HEK293 (cell line): ENCODE data around the gene ZNF764.
A peak's percentile ranks its signal among the peaks of the same experiment; 100 is the strongest.

Experiments used
- GLI2 ChIP-seq: fragments of 450-650 bp; formaldehyde crosslinking; IDR thresholded peaks from 2 replicates; pipeline ENCODE4; 2017; ENCODE audit warnings: missing biosample characterization, missing genetic modification characterization, low read depth, borderline replicate concordance
- GLI4 ChIP-seq: fragments of 450-650 bp; formaldehyde crosslinking; IDR thresholded peaks from 2 replicates; pipeline ENCODE4 v1.5.1; 2016; ENCODE audit warnings: missing biosample characterization, missing genetic modification characterization
- HOXA7 ChIP-seq: sonication (generic); formaldehyde crosslinking; IDR thresholded peaks from 2 replicates; pipeline ENCODE4 v1.8.1; 2022; ENCODE audit warnings: missing genetic modification reagents, borderline replicate concordance
- KLF9 ChIP-seq: fragments of 450-650 bp; formaldehyde crosslinking; IDR thresholded peaks from 2 replicates; pipeline ENCODE4 v1.5.1; 2016; ENCODE audit warnings: missing biosample characterization, missing genetic modification characterization, low read depth
- PRDM10 ChIP-seq: fragments of 450-650 bp; formaldehyde crosslinking; IDR thresholded peaks from 2 replicates; pipeline ENCODE4 v1.5.1; 2016; ENCODE audit warnings: missing biosample characterization, missing genetic modification characterization
- RBAK ChIP-seq: fragments of 450-650 bp; formaldehyde crosslinking; IDR thresholded peaks from 2 replicates; pipeline ENCODE4 v1.5.1; 2016; ENCODE audit warnings: missing biosample characterization, missing genetic modification characterization
- ZBTB17 ChIP-seq: fragments of 450-650 bp; formaldehyde crosslinking; IDR thresholded peaks from 2 replicates; pipeline ENCODE4 v1.5.1; 2016; ENCODE audit warnings: missing biosample characterization, missing genetic modification characterization
- ZBTB7A ChIP-seq: fragments of 450-650 bp; formaldehyde crosslinking; IDR thresholded peaks from 2 replicates; pipeline ENCODE4 v1.5.1; 2016; ENCODE audit warnings: low read depth, missing biosample characterization, missing genetic modification characterization
- ZFP3 ChIP-seq: fragments of 450-650 bp; formaldehyde crosslinking; IDR thresholded peaks from 2 replicates; pipeline ENCODE4 v1.5.1; 2016; ENCODE audit warnings: low read depth, missing biosample characterization, missing genetic modification characterization
- ZNF132 ChIP-seq: fragments of 450-650 bp; formaldehyde crosslinking; IDR thresholded peaks from 2 replicates; pipeline ENCODE4 v1.5.1; 2017; ENCODE audit warnings: missing biosample characterization, missing genetic modification characterization, borderline replicate concordance
- ZNF157 ChIP-seq: fragments of 450-650 bp; formaldehyde crosslinking; IDR thresholded peaks from 2 replicates; pipeline ENCODE4 v1.5.1; 2016; ENCODE audit warnings: missing biosample characterization, missing genetic modification characterization
- ZNF169 ChIP-seq: fragments of 450-650 bp; formaldehyde crosslinking; IDR thresholded peaks from 2 replicates; pipeline ENCODE4 v1.5.1; 2016; ENCODE audit warnings: missing biosample characterization, missing genetic modification characterization
- ZNF18 ChIP-seq: fragments of 450-650 bp; formaldehyde crosslinking; IDR thresholded peaks from 2 replicates; pipeline ENCODE4 v1.5.1; 2016; ENCODE audit warnings: missing biosample characterization, missing genetic modification characterization
- ZNF2 ChIP-seq: fragments of 450-650 bp; formaldehyde crosslinking; IDR thresholded peaks from 2 replicates; pipeline ENCODE4 v1.5.1; 2016; ENCODE audit warnings: missing biosample characterization, missing genetic modification characterization
- ZNF24 ChIP-seq: fragments of 450-650 bp; formaldehyde crosslinking; IDR thresholded peaks from 2 replicates; pipeline ENCODE4 v1.5.1; 2016; ENCODE audit warnings: missing biosample characterization, missing genetic modification characterization
- ZNF354C ChIP-seq: fragments of 450-650 bp; formaldehyde crosslinking; IDR thresholded peaks from 2 replicates; pipeline ENCODE4 v1.5.1; 2016; ENCODE audit warnings: missing biosample characterization, missing genetic modification characterization, low read depth, borderline replicate concordance
- ZNF488 ChIP-seq: fragments of 450-650 bp; formaldehyde crosslinking; IDR thresholded peaks from 2 replicates; pipeline ENCODE4 v1.5.1; 2016; ENCODE audit warnings: missing biosample characterization, missing genetic modification characterization
- ZNF501 ChIP-seq: fragments of 450-650 bp; formaldehyde crosslinking; IDR thresholded peaks from 2 replicates; pipeline ENCODE4 v1.5.1; 2016; ENCODE audit warnings: missing biosample characterization, missing genetic modification characterization
- ZNF530 ChIP-seq: fragments of 450-650 bp; formaldehyde crosslinking; IDR thresholded peaks from 2 replicates; pipeline ENCODE4 v1.5.1; 2016; ENCODE audit warnings: low read depth, missing biosample characterization, missing genetic modification characterization
- ZNF548 ChIP-seq: fragments of 450-650 bp; formaldehyde crosslinking; IDR thresholded peaks from 2 replicates; pipeline ENCODE4 v1.5.1; 2016; ENCODE audit warnings: missing biosample characterization, missing genetic modification characterization
- ZNF610 ChIP-seq: fragments of 450-650 bp; formaldehyde crosslinking; IDR thresholded peaks from 2 replicates; pipeline ENCODE4 v1.5.1; 2016; ENCODE audit warnings: missing biosample characterization, missing genetic modification characterization, borderline replicate concordance
- ZNF621 ChIP-seq: fragments of 450-650 bp; formaldehyde crosslinking; IDR thresholded peaks from 2 replicates; pipeline ENCODE4 v1.5.1; 2017; ENCODE audit warnings: missing biosample characterization, missing genetic modification characterization
- ZNF791 ChIP-seq: fragments of 450-650 bp; formaldehyde crosslinking; IDR thresholded peaks from 2 replicates; pipeline ENCODE4 v1.5.1; 2016; ENCODE audit warnings: missing biosample characterization, missing genetic modification characterization
- ZSCAN5A ChIP-seq: fragments of 450-650 bp; formaldehyde crosslinking; IDR thresholded peaks from 2 replicates; pipeline ENCODE4 v1.5.1; 2016; ENCODE audit warnings: missing biosample characterization, missing genetic modification characterization
- TF ChIP-seq, protein P1 (sequence below): fragments of 450-650 bp; formaldehyde crosslinking; IDR thresholded peaks from 2 replicates; pipeline ENCODE4 v1.5.1; 2016; ENCODE audit warnings: missing biosample characterization, missing genetic modification characterization
- TF ChIP-seq, protein P2 (sequence below): fragments of 450-650 bp; formaldehyde crosslinking; IDR thresholded peaks from 2 replicates; pipeline ENCODE4 v1.5.1; 2016; ENCODE audit warnings: missing biosample characterization, missing genetic modification characterization

Gene ZNF764

GRCh38 chr16:30558789-30559377, 709 bp upstream of the ZNF764 start (continued):
- TF ChIP-seq, protein P1, sequence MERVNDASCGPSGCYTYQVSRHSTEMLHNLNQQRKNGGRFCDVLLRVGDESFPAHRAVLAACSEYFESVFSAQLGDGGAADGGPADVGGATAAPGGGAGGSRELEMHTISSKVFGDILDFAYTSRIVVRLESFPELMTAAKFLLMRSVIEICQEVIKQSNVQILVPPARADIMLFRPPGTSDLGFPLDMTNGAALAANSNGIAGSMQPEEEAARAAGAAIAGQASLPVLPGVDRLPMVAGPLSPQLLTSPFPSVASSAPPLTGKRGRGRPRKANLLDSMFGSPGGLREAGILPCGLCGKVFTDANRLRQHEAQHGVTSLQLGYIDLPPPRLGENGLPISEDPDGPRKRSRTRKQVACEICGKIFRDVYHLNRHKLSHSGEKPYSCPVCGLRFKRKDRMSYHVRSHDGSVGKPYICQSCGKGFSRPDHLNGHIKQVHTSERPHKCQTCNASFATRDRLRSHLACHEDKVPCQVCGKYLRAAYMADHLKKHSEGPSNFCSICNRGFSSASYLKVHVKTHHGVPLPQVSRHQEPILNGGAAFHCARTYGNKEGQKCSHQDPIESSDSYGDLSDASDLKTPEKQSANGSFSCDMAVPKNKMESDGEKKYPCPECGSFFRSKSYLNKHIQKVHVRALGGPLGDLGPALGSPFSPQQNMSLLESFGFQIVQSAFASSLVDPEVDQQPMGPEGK (tag by site-specific recombination), result no peak
- TF ChIP-seq GLI4 (tag by site-specific recombination) (peak; percentile 78; the same call in 1 of the 2 replicates), ZNF530 (tag by site-specific recombination) (peak; percentile 60; the same call in 1 of the 2 replicates), ZNF354C (tag by site-specific recombination) (no peak), ZNF791 (tag by site-specific recombination) (no peak), ZFP3 (tag by site-specific recombination) (peak; percentile 42; the same call in 1 of the 2 replicates), ZNF501 (tag by site-specific recombination) (peak; percentile 29; the same call in 1 of the 2 replicates), ZBTB7A (tag by site-specific recombination) (peak; percentile 40; the same call in 1 of the 2 replicates), RBAK (tag by site-specific recombination) (no peak), ZNF610 (tag by site-specific recombination) (no peak), ZNF24 (peak; percentile 15; the same call in 1 of the 2 replicates), ZNF548 (tag by site-specific recombination) (0 out of 2 replicates have a peak, but pooled peaks have one; percentile 29), ZNF488 (no peak), PRDM10 (no peak), ZBTB17 (tag by site-specific recombination) (no peak), ZNF169 (tag by site-specific recombination) (peak; percentile 67; the same call in 1 of the 2 replicates), ZNF132 (tag by site-specific recombination) (no peak), ZNF157 (tag by site-specific recombination) (no peak), ZNF2 (peak; percentile 74), ZSCAN5A (tag by site-specific recombination) (no peak; the same call in 1 of the 2 replicates), KLF9 (tag by site-specific recombination) (peak; percentile 90), GLI2 (tag by site-specific recombination) (no peak), ZNF18 (tag by site-specific recombination) (no peak), HOXA7 (CRISPR knock-in tag) (no peak), ZNF621 (tag by site-specific recombination) (no peak)
- TF ChIP-seq, protein P2, sequence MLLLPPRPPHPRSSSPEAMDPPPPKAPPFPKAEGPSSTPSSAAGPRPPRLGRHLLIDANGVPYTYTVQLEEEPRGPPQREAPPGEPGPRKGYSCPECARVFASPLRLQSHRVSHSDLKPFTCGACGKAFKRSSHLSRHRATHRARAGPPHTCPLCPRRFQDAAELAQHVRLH, result peak; percentile 80; the same call in 1 of the 2 replicates
- TF ChIP-seq, all 188 proteins: peak for 21
